NCI-H128 (cell line): Measurements from ENCODE around the gene TRPM1.
"Not testable (repeated sequence)": the region's sequence is repeated elsewhere in the genome, so short reads cannot be mapped to it uniquely, and the experiment has no call there.

Experiments used
- DNase-seq: peaks from one replicate; lab custom pipeline; 2025; ENCODE audit not compliant: unreplicated experiment; lab: John Stamatoyannopoulos, UW

The TRPM1 gene

GRCh38 chr15:31125061-31125460 is 23.5 kb upstream of the TRPM1 start:
- no peak for DNase-seq

GRCh38 chr15:31116423-31117030 is 15.0 kb upstream of the TRPM1 start:
- no peak for DNase-seq

- no peak for DNase-seq
Measured at GRCh38 chr15:31111091-31111647, 9.6 kb upstream of the TRPM1 start.

- no peak for DNase-seq
Measured at GRCh38 chr15:31108836-31109235, 7.3 kb upstream of the TRPM1 start.

GRCh38 chr15:31106495-31107300 is 5.2 kb upstream of the TRPM1 start:
- DNase-seq: no peak

- DNase-seq: no peak
Measured at GRCh38 chr15:31104003-31104402, 2.5 kb upstream of the TRPM1 start.

GRCh38 chr15:31102374-31103342 is 1.1 kb upstream of the TRPM1 start:
- DNase-seq: no peak

GRCh38 chr15:31102039-31102321 is 455 bp upstream of the TRPM1 start:
- no peak for DNase-seq

- no peak for DNase-seq
Measured at GRCh38 chr15:31100738-31101137, 787 bp downstream of the TRPM1 start.

- no peak for DNase-seq
Measured at GRCh38 chr15:31098953-31099740, 2.4 kb downstream of the TRPM1 start.

GRCh38 chr15:31098491-31098917 is 3.0 kb downstream of the TRPM1 start:
- DNase-seq: no peak

GRCh38 chr15:31096563-31096962 is 5.0 kb downstream of the TRPM1 start:
- DNase-seq: no peak

GRCh38 chr15:31091481-31091880 is 10.0 kb downstream of the TRPM1 start:
- DNase-seq: no peak

- no peak for DNase-seq
Measured at GRCh38 chr15:31090766-31091165, 10.8 kb downstream of the TRPM1 start.

GRCh38 chr15:31089368-31090047 is 12.0 kb downstream of the TRPM1 start:
- no peak for DNase-seq

GRCh38 chr15:31088672-31089367 is 12.7 kb downstream of the TRPM1 start:
- DNase-seq: no peak

- not testable (repeated sequence) for DNase-seq
Measured at GRCh38 chr15:31088041-31088440, 13.5 kb downstream of the TRPM1 start.

GRCh38 chr15:31086344-31086743 is 15.2 kb downstream of the TRPM1 start:
- DNase-seq: no peak

- DNase-seq: no peak
Measured at GRCh38 chr15:31085359-31085758, 16.2 kb downstream of the TRPM1 start.
